ENCODE measurements around the gene ARHGEF3.
A peak's percentile ranks its signal among the peaks of the same experiment; 100 is the strongest.

The ARHGEF3 gene

DNA sequence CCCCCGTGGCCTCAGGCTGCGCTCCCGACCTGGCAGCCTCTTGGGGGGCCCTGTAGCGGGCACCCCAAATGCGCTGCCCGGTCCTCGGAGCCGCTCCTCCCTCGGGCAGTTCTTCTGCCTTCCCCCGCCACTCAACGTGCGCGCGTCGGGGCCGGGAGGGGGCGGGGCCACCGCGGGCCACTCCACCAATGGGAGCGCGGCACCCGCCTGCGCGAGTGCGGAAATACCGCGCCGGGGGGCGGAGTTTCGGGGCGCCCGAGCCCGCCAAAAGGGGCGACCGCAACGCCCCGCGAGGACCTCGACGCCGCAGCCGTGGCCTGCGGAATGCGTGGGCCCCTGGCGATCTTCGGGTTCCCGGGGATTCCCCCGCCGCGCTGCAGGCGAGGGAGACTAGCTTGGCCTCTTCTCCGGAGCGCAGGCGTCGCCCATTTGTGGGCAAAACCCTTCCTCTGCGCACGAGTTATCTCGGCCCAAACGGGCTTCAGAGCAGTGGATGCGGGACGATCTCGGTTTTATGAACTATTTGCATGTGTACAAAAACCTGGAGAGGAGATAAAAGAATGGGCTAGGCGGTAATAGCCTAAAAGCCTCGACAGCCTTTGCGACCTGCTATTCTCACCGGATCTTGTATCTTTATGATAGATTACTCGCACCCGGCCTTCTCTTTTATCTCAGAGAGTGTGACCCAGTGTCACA lies 118.5 kb downstream of the ARHGEF3 start, which contains the start of gene TASOR:
TASOR (minus strand) TSS at position 144 of the 696 bp plus-strand sequence. CDS start 259 bp downstream, outside the sequence.
- DNase-seq (ENCODE audit: low read depth in 2 of 2, low spot score in 1 of 2) = peak; percentile 63 to 75

DNA sequence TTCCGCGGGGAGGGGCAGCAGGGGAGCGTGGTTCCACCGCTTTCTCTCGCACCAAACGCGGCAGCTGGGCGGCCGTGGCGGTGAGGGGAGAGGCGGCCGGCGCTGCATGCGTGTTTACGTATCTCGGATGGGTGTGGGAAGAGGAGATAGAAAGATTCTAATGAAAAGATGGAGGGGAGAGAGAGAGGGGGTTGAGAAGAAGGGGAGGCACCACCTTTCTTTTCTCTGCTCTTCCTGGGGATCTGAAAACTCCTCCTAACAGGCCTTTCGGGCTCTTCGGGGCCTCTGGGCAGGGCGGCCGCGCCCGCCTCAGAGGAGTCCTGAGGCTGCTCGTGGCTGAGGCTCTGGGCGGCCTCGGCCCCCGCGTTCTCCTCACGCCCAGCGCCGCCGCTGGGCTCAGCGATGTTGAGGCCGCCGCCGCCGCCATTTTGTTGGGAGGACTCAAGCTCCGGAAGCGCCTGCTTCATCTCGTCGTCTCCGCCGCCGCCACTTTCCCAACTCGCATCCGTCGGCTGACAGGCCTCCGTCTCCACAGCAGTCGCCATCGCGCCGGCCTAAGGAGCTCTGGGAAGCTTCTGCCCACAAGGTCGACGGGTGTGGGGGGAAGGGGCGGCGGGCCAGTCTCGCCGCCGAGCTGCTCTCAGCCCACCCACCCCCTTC lies 119.2 kb downstream of the ARHGEF3 start:
- DNase-seq (ENCODE audit: low read depth in 2 of 2, low spot score in 1 of 2) = peak; percentile 50 to 53

GRCh38 chr3:56681984-56682461 lies 119.7 kb downstream of the ARHGEF3 start:
- no peak for DNase-seq (ENCODE audit: low read depth in 2 of 2, low spot score in 1 of 2)

DNA sequence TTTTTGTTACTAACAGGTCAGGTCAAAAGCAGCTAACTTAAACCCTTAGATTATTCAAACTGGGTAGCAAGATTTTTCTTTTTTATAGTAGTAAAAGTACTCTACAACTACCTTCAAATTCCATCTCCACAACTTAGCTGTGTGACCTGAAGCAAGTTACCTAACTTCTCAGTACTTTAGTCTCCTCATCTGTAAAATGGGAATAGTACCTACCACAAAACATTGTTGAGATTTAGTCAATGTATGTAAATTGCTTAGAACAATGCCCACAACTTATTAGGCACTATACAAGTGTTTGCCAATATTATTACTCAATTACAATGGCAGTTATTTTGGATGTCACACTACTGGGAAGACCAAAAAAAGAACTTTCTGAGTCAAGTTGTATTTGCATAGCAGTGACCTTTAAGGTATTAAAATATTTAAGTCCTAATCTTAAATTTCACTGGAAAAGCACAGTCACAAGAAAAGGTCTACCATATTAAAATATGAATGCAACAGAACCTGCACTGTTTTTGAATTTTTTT lies 121.6 kb downstream of the ARHGEF3 start:
- no peak for DNase-seq (ENCODE audit: low read depth in 2 of 2, low spot score in 1 of 2)
